GM18951 (cell line): ENCODE data around the gene SCRN3.
A peak's percentile ranks its signal among the peaks of the same experiment; 100 is the strongest.
"Not testable (repeated sequence)": the region's sequence is repeated elsewhere in the genome, so short reads cannot be mapped to it uniquely, and the experiment has no call there.

Experiments used
- POLR2A ChIP-seq: IDR thresholded peaks from 4 replicates; pipeline ENCODE4 v1.6.1; 2011; ENCODE audit warnings: mild to moderate bottlenecking; ENCODE audit not compliant: insufficient read length, insufficient read depth; ENCODE audit errors: extremely low read depth
- in situ Hi-C: fragments of 300-500 bp; cut with MboI; formaldehyde crosslinking; loops from one replicate; pipeline ENCODE4 v1.12.0; 2022; ENCODE audit warnings: low sequenced_read_pairs, mixed read lengths, inconsistent platforms; ENCODE audit not compliant: unreplicated experiment

The SCRN3 gene

GRCh38 chr2:174395284-174395968 is at the start of gene SCRN3:
Gene SCRN3 (plus strand): TSS chr2:174395730. CDS start chr2:174398284, 2,554 bp downstream.
- peak; percentile 74 for TF ChIP-seq POLR2A
- in situ Hi-C loops: no loop called here

- in situ Hi-C loops: no loop called here
- TF ChIP-seq POLR2A: no peak
These were observed 45.5 kb upstream of the SCRN3 start for GRCh38 chr2:174350018-174350417.

- in situ Hi-C loops: no loop called here
- TF ChIP-seq POLR2A: no peak
These were observed 44.8 kb upstream of the SCRN3 start for GRCh38 chr2:174350593-174351181.

- TF ChIP-seq POLR2A: no peak
- in situ Hi-C loops: no loop called here
These were observed 42.5 kb upstream of the SCRN3 start for GRCh38 chr2:174353004-174353403.

GRCh38 chr2:174356347-174356746 is 39.2 kb upstream of the SCRN3 start:
- in situ Hi-C loops: no loop called here
- TF ChIP-seq POLR2A: no peak

GRCh38 chr2:174359663-174360062 is 35.9 kb upstream of the SCRN3 start:
- in situ Hi-C loops: not testable (repeated sequence)

- in situ Hi-C loops: no loop called here
- no peak for TF ChIP-seq POLR2A
These were observed 32.6 kb upstream of the SCRN3 start for GRCh38 chr2:174362949-174363348.

- in situ Hi-C loops: not testable (repeated sequence)
These were observed 31.9 kb upstream of the SCRN3 start for GRCh38 chr2:174363492-174364225.

GRCh38 chr2:174364628-174365027 is 30.9 kb upstream of the SCRN3 start:
- TF ChIP-seq POLR2A: no peak
- in situ Hi-C loops: no loop called here

- in situ Hi-C loops: no loop called here
- no peak for TF ChIP-seq POLR2A
These were observed 30.0 kb upstream of the SCRN3 start for GRCh38 chr2:174365571-174365970.

GRCh38 chr2:174368691-174369090 is 26.8 kb upstream of the SCRN3 start:
- in situ Hi-C loops: no loop called here
- TF ChIP-seq POLR2A: no peak

- TF ChIP-seq POLR2A: no peak
- in situ Hi-C loops: no loop called here
These were observed 18.6 kb upstream of the SCRN3 start for GRCh38 chr2:174376967-174377366.

- TF ChIP-seq POLR2A: no peak
- in situ Hi-C loops: no loop called here
These were observed 11.7 kb upstream of the SCRN3 start for GRCh38 chr2:174383796-174384195.

GRCh38 chr2:174385201-174385600 is 10.3 kb upstream of the SCRN3 start:
- in situ Hi-C loops: no loop called here
- TF ChIP-seq POLR2A: no peak

GRCh38 chr2:174388706-174389105 is 6.8 kb upstream of the SCRN3 start:
- in situ Hi-C loops: not testable (repeated sequence)
